Stimulated activated CD8-positive, alpha-beta memory T cell treated with anti-CD3 and anti-CD28 coated beads, Interleukin-15, amount 100 ng/mL, for 24 hours (primary cell): Measurements from ENCODE around the gene NAA38.

Experiments used
- DNase-seq: peaks from one replicate; pipeline ENCODE4 v3.0.0-alpha.2; 2020; ENCODE audit warnings: low read depth

The NAA38 gene

GRCh38 chr17:7840441-7840840, 16.9 kb downstream of the NAA38 start:
- no peak for DNase-seq

DNA sequence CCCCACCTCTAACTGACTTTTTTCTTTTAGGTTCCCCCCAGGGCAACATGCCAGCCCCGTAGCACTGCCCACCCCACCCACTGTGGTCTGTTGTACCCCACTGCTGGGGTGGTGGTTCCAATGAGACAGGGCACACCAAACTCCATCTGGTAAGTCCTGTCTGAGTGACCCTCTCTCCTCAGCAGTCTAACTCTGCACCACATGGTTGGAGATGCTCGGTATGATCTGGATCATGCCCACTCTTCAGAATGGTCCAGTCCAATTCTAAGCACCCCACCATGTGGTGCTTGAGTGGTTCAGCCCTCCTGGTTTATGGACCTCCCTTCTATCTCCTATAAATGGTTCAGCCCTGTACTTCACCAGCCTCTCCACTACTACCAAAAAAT, 17.5 kb downstream of the NAA38 start:
- DNase-seq: no peak

DNA sequence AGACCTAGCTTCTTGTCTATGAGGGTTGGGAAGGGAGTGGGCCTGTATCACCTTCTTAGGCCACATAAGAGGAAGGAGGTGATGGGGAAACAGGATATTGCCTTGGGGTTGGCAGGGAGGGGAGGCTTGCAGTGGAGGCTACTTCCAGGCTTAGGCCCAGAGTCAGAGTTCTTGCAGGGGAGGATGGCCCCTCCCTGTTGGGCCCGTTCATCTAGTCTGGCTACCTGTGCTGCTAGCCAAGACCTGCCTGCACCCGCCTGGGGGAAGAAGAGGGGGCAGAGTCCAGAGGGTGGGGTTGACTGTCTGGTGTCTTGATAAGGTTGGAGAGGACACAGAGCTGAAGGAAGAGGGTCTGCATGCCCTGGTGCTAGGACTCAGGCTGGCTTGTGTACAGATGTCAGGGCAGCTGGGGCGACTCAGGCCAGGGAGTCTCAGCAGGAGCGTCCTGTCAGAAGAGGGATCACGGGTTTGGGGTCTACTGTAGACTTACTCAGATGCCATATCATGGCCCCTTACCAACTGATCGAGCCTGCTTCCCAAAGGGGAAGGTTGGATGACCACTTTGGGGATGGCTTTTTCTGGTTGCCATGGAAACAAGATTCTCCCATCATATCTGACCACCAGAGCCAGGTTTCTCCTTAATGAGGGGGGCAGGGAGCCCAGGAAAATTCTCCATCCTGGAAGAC, 18.0 kb downstream of the NAA38 start:
- no peak for DNase-seq

DNA sequence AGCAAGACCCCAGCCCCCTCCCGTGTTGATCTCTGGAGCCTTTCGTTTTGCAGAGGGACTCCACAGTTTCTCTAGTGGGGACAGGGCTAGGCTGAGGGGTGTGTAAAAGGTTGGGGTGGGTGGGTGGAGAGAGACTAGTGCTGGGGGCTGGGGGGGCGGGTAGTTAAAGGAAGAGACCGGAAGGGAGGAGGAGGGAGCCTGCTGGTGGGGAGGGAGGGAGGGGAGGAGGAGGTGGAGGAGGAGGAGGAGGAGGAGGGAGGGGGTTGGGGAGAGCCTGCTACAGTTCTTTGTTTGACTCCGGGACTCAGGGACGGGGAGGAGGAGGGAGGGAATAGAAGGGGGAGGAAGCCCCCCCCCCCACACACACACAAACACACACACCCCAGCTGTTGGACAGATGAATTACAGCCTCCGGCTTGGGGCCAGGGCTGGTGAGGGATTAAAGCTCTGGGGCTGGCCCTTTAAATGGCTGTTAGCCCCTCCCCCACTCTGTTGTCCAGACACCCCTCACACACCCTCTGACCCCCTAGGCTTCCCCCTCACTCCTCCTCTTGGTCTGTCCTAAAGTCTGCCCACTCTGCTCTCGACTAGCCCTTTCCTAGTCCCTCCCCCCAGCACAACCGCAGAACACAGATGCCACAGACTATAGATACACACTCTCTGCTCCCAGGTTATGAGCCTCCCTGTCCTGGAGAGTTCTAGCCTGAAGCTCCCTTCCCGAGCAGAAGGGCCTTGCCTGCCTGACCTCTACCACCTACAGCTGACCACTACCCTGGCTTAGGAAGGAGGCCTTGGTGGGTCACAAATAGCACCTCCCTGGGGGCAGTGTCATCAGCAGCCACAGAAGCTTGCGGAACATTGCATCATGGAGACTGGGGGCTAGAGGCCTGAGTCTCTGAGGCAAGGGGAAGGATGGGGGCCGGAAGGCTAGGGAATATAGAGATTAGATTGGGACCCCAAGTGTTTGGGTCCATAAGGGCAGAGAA, 19.0 kb downstream of the NAA38 start:
- no peak for DNase-seq

DNA sequence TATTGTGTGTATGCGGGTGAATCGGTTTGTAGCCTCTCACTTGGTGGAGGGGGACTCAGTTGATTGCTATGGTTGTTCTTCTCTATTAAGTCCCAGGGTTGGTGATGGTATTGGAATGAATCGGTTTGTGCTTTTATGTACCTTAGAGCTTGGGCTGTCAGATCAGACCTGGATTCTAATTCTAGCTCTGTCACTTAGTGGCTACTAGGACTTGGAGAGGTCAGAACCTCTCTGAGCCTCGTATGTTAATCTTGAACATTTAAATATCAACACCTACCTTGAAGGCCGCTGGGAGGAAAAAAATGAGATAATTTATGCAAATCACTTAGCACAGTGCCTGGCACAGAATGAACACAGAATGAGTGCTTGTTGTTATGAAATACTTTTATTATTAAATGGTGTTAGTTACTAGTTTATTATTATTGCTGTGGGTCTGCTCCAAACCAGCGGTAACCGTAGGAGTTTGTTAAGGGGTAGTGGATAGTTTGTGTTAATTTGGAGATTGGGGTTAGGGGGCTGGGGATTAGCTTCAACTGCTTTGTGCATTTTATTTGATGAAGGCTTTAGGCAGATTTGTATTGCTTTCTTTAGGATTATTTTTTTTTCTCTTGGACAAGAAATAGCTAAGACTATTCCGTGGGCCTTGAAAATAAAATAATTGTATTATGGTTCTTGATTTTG, 19.8 kb downstream of the NAA38 start:
- DNase-seq: no peak

DNA sequence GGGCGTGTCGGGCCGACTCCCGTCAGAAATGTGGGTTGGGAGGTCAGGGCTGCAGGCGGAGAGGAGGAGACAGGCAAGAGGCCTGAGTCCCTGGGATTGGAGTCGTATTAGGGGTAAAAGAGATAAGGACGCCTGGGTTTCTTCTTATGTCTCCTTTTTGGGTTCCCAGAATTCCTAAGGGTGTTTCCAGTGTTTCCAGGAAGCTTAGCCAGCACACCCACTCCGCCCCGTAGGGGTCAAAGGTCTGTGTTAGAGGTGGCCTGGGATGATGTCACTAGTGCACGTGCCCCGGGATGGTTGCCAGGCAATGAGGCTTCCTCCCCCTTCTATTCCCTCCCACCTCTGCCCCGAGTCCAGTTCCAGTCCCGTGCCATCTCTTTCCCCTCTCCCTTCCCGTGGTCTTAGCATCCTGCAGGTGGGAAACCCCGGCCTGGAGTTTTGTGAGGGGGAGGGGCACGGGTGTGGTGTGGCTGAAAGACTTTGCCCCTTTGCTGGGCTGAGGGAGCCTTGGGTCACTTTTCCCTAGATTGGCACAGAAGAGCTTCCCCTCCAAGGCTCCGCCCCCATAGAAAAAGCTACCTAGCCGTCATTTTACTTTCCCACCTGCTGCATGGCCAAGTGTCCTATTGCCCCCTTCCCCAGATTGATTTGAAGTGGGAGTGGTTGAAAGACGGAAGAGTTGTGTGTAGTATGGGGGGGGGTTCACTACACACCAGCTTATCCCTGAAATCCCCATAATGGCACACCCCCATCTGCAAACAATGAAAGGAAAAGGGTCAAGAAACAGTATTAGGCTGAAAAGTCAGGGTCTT, 20.6 kb downstream of the NAA38 start:
- DNase-seq: peak; percentile 21

- DNase-seq: no peak
These were observed 21.4 kb downstream of the NAA38 start for GRCh38 chr17:7835814-7836595.

- peak; percentile 56 for DNase-seq
These were observed 22.2 kb downstream of the NAA38 start for GRCh38 chr17:7834957-7835813.

DNA sequence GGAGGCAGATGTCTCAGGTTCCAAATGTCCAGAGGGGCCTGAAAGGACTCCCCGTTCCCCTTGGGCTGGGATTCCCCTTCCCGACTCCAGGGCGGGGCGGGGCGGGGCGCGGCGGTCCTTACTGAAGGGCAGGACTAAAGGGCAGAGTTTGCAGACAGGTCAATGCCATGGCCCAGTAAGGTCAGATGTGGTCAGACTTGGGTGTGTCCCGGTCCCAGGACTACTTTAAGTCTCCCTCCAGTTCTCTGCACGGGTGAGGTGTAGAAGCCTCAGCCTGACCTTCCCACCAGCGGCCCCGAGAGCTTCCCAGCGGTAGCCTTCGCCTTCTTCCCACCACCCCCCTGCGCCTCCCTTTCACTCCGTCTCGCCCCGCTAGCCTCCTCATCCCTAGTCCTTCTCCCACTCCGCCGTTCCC, 22.8 kb downstream of the NAA38 start:
- DNase-seq: no peak

DNA sequence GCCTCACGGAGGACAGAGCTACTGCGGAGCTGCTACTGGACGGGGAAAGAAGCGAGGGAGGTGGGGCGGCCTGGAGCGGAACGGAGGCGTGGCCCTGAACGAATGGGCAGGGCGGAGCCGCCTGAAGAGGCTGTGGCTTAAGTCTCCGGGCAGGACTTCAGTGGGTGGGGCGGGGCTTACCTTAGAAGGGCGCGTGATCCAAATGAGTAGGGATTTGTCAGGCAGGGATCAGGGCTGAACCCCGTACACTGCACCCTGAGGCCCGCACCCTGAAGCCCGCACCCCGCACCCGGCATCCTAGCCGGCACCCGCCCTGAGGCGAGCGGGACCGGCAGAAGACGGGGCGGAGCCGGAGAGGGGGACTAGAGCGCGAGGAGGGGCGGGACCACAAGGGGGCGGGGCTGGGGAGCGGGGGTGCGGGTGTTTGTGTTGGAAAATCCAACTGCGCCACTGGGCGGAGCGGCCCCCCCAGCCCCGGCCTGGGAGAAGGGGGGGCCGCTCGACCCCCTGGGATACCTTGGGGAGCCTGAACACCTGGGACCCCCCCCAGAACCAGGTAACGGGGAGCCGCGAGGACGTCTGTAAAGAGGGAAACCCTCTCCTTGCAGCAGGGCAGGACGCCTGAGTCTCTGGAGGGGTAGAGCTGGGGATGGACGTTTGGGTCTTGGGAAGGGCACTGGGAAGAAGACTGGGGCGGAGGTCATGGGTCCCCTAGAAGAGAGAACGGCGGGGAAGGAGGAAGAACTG, 23.4 kb downstream of the NAA38 start, which contains the start of gene KDM6B:
Gene KDM6B, plus strand, starts transcription at position 423 of the 747 bp plus-strand sequence. CDS start 11,338 bp downstream, outside the sequence.
- peak; percentile 58 for DNase-seq

DNA sequence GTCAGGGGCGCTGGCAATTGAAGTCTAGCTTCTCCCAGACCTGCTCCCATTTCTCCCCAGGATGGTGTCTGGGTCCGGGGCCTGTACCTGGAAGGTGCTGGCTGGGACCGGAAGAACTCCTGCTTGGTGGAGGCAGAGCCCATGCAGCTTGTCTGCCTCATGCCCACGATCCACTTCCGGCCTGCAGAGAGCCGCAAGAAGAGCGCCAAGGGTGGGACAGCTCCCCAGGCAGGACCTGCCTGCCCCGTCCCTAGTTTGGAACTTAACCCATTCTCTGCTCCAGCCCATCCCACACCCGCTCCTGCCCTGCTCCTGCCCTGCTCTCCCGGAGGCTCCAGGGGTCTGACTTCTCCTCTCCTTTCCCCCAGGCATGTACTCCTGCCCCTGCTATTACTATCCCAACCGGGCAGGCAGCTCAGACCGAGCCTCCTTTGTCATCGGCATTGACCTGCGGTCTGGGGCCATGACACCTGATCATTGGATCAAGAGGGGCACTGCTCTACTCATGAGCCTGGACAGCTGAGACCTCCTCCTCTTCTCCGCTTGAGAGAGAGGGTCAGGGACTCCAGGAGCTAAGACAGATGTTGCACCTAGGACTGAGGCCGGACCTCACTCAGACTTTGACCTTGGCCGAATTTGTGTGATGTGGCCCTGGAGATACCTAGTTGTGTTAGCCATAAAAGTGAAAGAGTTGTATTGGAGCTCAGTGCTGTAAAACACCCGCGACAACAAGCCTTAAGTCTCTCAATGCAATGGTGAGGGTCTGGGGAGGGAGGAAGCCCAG, 24.2 kb downstream of the NAA38 start:
- DNase-seq: no peak

GRCh38 chr17:7832431-7832830, 24.9 kb downstream of the NAA38 start:
- no peak for DNase-seq

- no peak for DNase-seq
These were observed 26.1 kb downstream of the NAA38 start for GRCh38 chr17:7831233-7831632.

DNA sequence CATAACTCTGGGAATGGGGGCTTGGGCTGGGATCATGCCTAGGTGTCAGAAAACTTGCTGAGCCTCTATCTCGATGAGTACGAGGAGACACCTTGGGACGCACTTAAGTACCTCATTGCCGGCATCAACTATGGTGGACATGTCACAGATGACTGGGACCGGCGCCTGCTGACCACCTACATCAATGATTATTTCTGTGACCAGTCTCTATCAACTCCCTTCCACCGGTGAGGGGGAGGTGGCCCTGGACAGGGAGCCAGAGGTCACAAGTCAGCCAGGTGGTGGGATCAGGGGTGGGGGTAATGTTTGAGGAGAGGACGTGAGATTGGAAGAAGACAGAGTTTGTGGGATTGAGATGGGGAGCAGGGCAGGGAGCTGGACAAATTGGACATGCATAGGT, 26.7 kb downstream of the NAA38 start:
- DNase-seq: no peak

GRCh38 chr17:7825206-7825990, 32.0 kb downstream of the NAA38 start:
- no peak for DNase-seq

GRCh38 chr17:7824021-7824924, 33.1 kb downstream of the NAA38 start:
- no peak for DNase-seq
